IMR-90 (cell line): ENCODE results near the gene RNF130. TPM values are rescaled to one million over a fixed set of nuclear protein-coding genes. Genes with fewer than 3 reads are reported as not detected.
A peak's percentile ranks its signal among the peaks of the same experiment; 100 is the strongest.

Experiments used
- ATAC-seq: fragments of 200-7000 bp; cut with Tn5 transposase; 2 replicates; pipeline ENCODE4 v1.9.1; 2020; ENCODE audit warnings: low read depth, mild to moderate bottlenecking, moderate library complexity
- BruUV-seq: library from RNA; stranded (reverse); fragments of 400-500 nt; replicated peaks from 2 replicates; lab custom pipeline; 2021; lab: Mats Ljungman, UMichigan
- CTCF ChIA-PET: fragments of 300-600 bp; formaldehyde crosslinking; extraction: SDS; loops from one replicate; lab custom pipeline; 2021; ENCODE audit warnings: antibody characterized with exemption; lab: Yijun Ruan, JAX
- POLR2A ChIA-PET: fragments of 300-600 bp; sonication (Branson Sonifier 250); formaldehyde crosslinking; loops from one replicate; lab custom pipeline; 2022; ENCODE audit warnings: antibody characterized with exemption; ENCODE audit not compliant: unreplicated experiment; lab: Charles Lee
- DNase-seq: peaks from one replicate; pipeline ENCODE4 v3.0.0; 2013
- H2AFZ ChIP-seq: replicated peaks from 2 replicates; pipeline ENCODE3; 2013; ENCODE audit warnings: low read length, mild to moderate bottlenecking; ENCODE audit not compliant: poor library complexity
- H2AK5ac ChIP-seq: 2 replicates; pipeline ENCODE4 v1.6.1; 2013; ENCODE audit warnings: low read depth, low read length, inconsistent platforms
- H2AK9ac ChIP-seq: replicated peaks from 2 replicates; pipeline ENCODE3; 2013; ENCODE audit warnings: mild to moderate bottlenecking, low read depth, low read length, moderate library complexity; ENCODE audit not compliant: poor library complexity
- H2BK120ac ChIP-seq: 2 replicates; pipeline ENCODE4 v1.6.1; 2013; ENCODE audit warnings: low read depth, low read length, inconsistent platforms
- H2BK15ac ChIP-seq: 3 replicates; pipeline ENCODE4 v1.6.1; 2013; ENCODE audit warnings: low read depth, low read length, inconsistent platforms
- H2BK20ac ChIP-seq: 2 replicates; pipeline ENCODE4 v1.6.1; 2013; ENCODE audit warnings: low read depth, mild to moderate bottlenecking, inconsistent platforms, low read length, moderate library complexity
- H2BK5ac ChIP-seq: 2 replicates; pipeline ENCODE4 v1.6.1; 2013; ENCODE audit warnings: mild to moderate bottlenecking, low read depth, low read length, inconsistent platforms; ENCODE audit not compliant: poor library complexity, severe bottlenecking
- H3K14ac ChIP-seq: replicated peaks from 2 replicates; pipeline ENCODE4 v1.6.1; 2013; ENCODE audit warnings: low read depth, low read length, inconsistent platforms
- H3K18ac ChIP-seq: 2 replicates; pipeline ENCODE4 v1.6.1; 2013; ENCODE audit warnings: low read depth, low read length, control low read depth
- H3K23ac ChIP-seq: 2 replicates; pipeline ENCODE4 v1.6.1; 2013; ENCODE audit warnings: low read depth, low read length, inconsistent platforms
- H3K27ac ChIP-seq: 2 replicates; pipeline ENCODE4 v1.5.1; 2013; ENCODE audit warnings: mild to moderate bottlenecking, control low read depth, low read length; ENCODE audit not compliant: insufficient read depth
- H3K27me3 ChIP-seq: 2 replicates; pipeline ENCODE4 v1.6.1; 2013; ENCODE audit warnings: low read length; ENCODE audit not compliant: control insufficient read depth, insufficient read depth
- H3K36me3 ChIP-seq: 2 replicates; pipeline ENCODE4 v1.6.1; 2013; ENCODE audit warnings: low read length, mixed read lengths; ENCODE audit not compliant: control insufficient read depth, insufficient read depth
- H3K4ac ChIP-seq: 2 replicates; pipeline ENCODE4 v1.6.1; 2013; ENCODE audit warnings: low read depth, low read length, inconsistent platforms
- H3K4me1 ChIP-seq: 2 replicates; pipeline ENCODE4 v1.6.1; 2013; ENCODE audit warnings: low read length, mixed read lengths; ENCODE audit not compliant: control insufficient read depth, insufficient read depth
- H3K4me2 ChIP-seq: 2 replicates; pipeline ENCODE4 v1.6.1; 2013; ENCODE audit warnings: low read depth, mild to moderate bottlenecking, control low read depth, low read length, moderate library complexity
- H3K4me3 ChIP-seq: 2 replicates; pipeline ENCODE4 v1.5.1; 2013; ENCODE audit warnings: low read depth, mild to moderate bottlenecking, control low read depth, low read length, moderate library complexity; ENCODE audit not compliant: insufficient read depth
- H3K56ac ChIP-seq: 2 replicates; pipeline ENCODE4 v1.6.1; 2013; ENCODE audit warnings: low read length, inconsistent platforms; ENCODE audit not compliant: insufficient read depth; ENCODE audit errors: extremely low read depth
- H3K79me1 ChIP-seq, 2 experiments: 2 replicates each; pipeline ENCODE4 v1.6.1; 2013; ENCODE audit warnings: low read length in 2 of 2, inconsistent platforms in 1 of 2, low read depth in 1 of 2
- H3K9ac ChIP-seq: 2 replicates; pipeline ENCODE4 v1.6.1; 2013; ENCODE audit warnings: low read depth, low read length, control low read depth
- H3K9me1 ChIP-seq: 2 replicates; pipeline ENCODE4 v1.6.1; 2013; ENCODE audit warnings: low read length, inconsistent platforms; ENCODE audit not compliant: insufficient read depth
- H3K9me3 ChIP-seq: 2 replicates; pipeline ENCODE4 v1.6.1; 2013; ENCODE audit warnings: low read length; ENCODE audit not compliant: control insufficient read depth, insufficient read depth
- H4K20me1 ChIP-seq: 2 replicates; pipeline ENCODE4 v1.6.1; 2013; ENCODE audit warnings: low read length, inconsistent platforms; ENCODE audit not compliant: insufficient read depth
- H4K5ac ChIP-seq: 2 replicates; pipeline ENCODE4 v1.6.1; 2013; ENCODE audit warnings: mild to moderate bottlenecking, low read depth, low read length, control low read depth
- H4K8ac ChIP-seq, 2 experiments: 2 replicates each; pipeline ENCODE4 v1.6.1; 2013; ENCODE audit warnings: low read depth in 2 of 2, low read length in 2 of 2, control low read depth in 1 of 2, inconsistent platforms in 1 of 2
- H4K91ac ChIP-seq: 2 replicates; pipeline ENCODE4 v1.6.1; 2013; ENCODE audit warnings: low read depth, low read length, inconsistent platforms; ENCODE audit not compliant: insufficient read depth
- BHLHE40 ChIP-seq: fragments of 150-350 bp; IDR thresholded peaks from 2 replicates; pipeline ENCODE4 v1.6.1; 2016; ENCODE audit warnings: mild to moderate bottlenecking, low read depth, low read length
- CEBPB ChIP-seq: IDR thresholded peaks from 2 replicates; pipeline ENCODE4 v1.6.1; 2012; ENCODE audit warnings: low read depth, low read length, improper control_type of control experiment
- CHD1 ChIP-seq: IDR thresholded peaks from 2 replicates; pipeline ENCODE4 v1.6.1; 2012; ENCODE audit warnings: low read depth, low read length, improper control_type of control experiment
- MAFK ChIP-seq: IDR thresholded peaks from 2 replicates; pipeline ENCODE4 v1.6.1; 2012; ENCODE audit warnings: low read depth, low read length, improper control_type of control experiment
- MXI1 ChIP-seq: IDR thresholded peaks from 2 replicates; pipeline ENCODE4 v1.6.1; 2012; ENCODE audit warnings: low read depth, mild to moderate bottlenecking, low read length, moderate library complexity, borderline replicate concordance
- NFE2L2 ChIP-seq: fragments of 150-350 bp; IDR thresholded peaks from 2 replicates; pipeline ENCODE4 v1.6.1; 2016; ENCODE audit warnings: low read depth, mild to moderate bottlenecking, low read length
- POLR2A ChIP-seq: IDR thresholded peaks from 2 replicates; pipeline ENCODE4 v1.6.1; 2012; ENCODE audit warnings: mild to moderate bottlenecking, low read depth, low read length
- RAD21 ChIP-seq: IDR thresholded peaks from 2 replicates; pipeline ENCODE4 v1.6.1; 2012; ENCODE audit warnings: low read length, improper control_type of control experiment
- RCOR1 ChIP-seq: IDR thresholded peaks from 2 replicates; pipeline ENCODE4 v1.6.1; 2012; ENCODE audit warnings: mild to moderate bottlenecking, low read length, improper control_type of control experiment; ENCODE audit not compliant: insufficient replicate concordance
- RFX5 ChIP-seq: IDR thresholded peaks from 2 replicates; pipeline ENCODE4 v1.8.0; 2012; ENCODE audit warnings: low read depth, mild to moderate bottlenecking, low read length, moderate library complexity
- USF2 ChIP-seq: fragments of 150-350 bp; IDR thresholded peaks from 2 replicates; pipeline ENCODE4 v1.6.1; 2017; ENCODE audit warnings: mild to moderate bottlenecking, antibody characterized with exemption, low read length, low read depth
- WGBS, 2 experiments: methylation state at CpG; one replicate each; pipeline versions ENCODE4 v1.1.5 to v1.1.7; 2013; ENCODE audit warnings: missing lambda C conversion rate in 2 of 2; ENCODE audit not compliant: insufficient read length in 1 of 2; ENCODE audit errors: extremely low coverage in 2 of 2; 5-methylcytosine and 5-hydroxymethylcytosine counted together
- dilution Hi-C: fragments of 300-500 bp; cut with HindIII; formaldehyde crosslinking; loops from one replicate; pipeline ENCODE4 v1.14.3; 2018; ENCODE audit warnings: low sequenced_read_pairs; ENCODE audit not compliant: unreplicated experiment
- in situ Hi-C: fragments of 300-500 bp; cut with MboI; formaldehyde crosslinking; loops from 3 replicates; pipeline ENCODE4 v1.14.3; 2019; ENCODE audit warnings: low sequenced_read_pairs, inconsistent platforms, mixed read lengths
- intact Hi-C: fragments of 100-400 bp; cut with micrococcal nuclease; formaldehyde crosslinking; loops from 2 replicates; pipeline ENCODE4 v1.10.0; 2022
- polyA plus RNA-seq, 3 experiments: library from polyadenylated mRNA; depleted of rRNA; stranded (reverse); fragments of >200 nt; gene quantifications; 2 replicates each; pipeline ENCODE4 v1.2.3, GENCODE V29; 2012; ENCODE audit warnings: low replicate concordance in 1 of 3
- total RNA-seq: library from RNA; depleted of rRNA; stranded (reverse); fragments of >200 nt; gene quantifications from 2 replicates; pipeline ENCODE4 v1.2.3, GENCODE V29; 2012
- TF ChIP-seq, protein P1 (sequence below): fragments of 150-350 bp; IDR thresholded peaks from 2 replicates; pipeline ENCODE4 v1.6.1; 2016; ENCODE audit warnings: low read depth, mild to moderate bottlenecking, low read length, moderate library complexity, borderline replicate concordance

The RNF130 gene
- total and polyA plus RNA-seq, 2 of the 4 experiments (the other 2 are of a cell fraction) = 12.9 to 21.7 TPM

- ChIA-PET POLR2A (no interaction called here), CTCF (no interaction called here)
- Histone ChIP-seq H3K9ac (no peak overlapping the region), H2BK15ac (no peak overlapping the region), H3K9me3 (peaks cover 3% of the 10 kb centered on the region; the same call in 1 of the 2 replicates), H3K4me2 (no peak overlapping the region), H4K91ac (no peak overlapping the region), H2AK9ac (no peak overlapping the region), H3K4me1 (peaks cover 8% of the 10 kb centered on the region), H2BK20ac (no peak overlapping the region), H3K79me1 (peaks cover 13 to 17% of the 10 kb centered on the region in 2 experiments), H3K56ac (no peak overlapping the region), H4K5ac (no peak overlapping the region), H3K4ac (no peak overlapping the region), H3K18ac (no peak overlapping the region), H3K36me3 (no peaks in the 10 kb centered on the region), H2BK5ac (no peak overlapping the region), H3K27ac (no peak overlapping the region), H4K20me1 (peaks cover 10% of the 10 kb centered on the region; the same call in 1 of the 2 replicates), H2AK5ac (no peak overlapping the region), H3K14ac (no peak overlapping the region), H2BK120ac (no peak overlapping the region), H3K23ac (no peak overlapping the region), H4K8ac (no peak overlapping the region), H3K27me3 (peaks cover 7% of the 10 kb centered on the region; the same call in 1 of the 2 replicates), H3K9me1 (peaks cover 5% of the 10 kb centered on the region; the same call in 1 of the 2 replicates), H2AFZ (no peak overlapping the region), H3K4me3 (no peak overlapping the region)
- DNase-seq (peak; percentile 49), ATAC-seq (no peak)
- BruUV-seq = no TSS peak
- TF ChIP-seq MAFK (no peak), MXI1 (no peak), RCOR1 (no peak), CHD1 (no peak), CEBPB (no peak), USF2 (no peak), RFX5 (no peak), BHLHE40 (no peak), RAD21 (no peak), POLR2A (no peak), NFE2L2 (no peak)
- TF ChIP-seq, protein P1, sequence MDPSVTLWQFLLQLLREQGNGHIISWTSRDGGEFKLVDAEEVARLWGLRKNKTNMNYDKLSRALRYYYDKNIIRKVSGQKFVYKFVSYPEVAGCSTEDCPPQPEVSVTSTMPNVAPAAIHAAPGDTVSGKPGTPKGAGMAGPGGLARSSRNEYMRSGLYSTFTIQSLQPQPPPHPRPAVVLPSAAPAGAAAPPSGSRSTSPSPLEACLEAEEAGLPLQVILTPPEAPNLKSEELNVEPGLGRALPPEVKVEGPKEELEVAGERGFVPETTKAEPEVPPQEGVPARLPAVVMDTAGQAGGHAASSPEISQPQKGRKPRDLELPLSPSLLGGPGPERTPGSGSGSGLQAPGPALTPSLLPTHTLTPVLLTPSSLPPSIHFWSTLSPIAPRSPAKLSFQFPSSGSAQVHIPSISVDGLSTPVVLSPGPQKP = no peak
- dilution Hi-C loops (no loop called here), in situ Hi-C loops (no loop called here), intact Hi-C loops (loop anchor here (5.0 kb wide), 1 partner anchor 167 kb away; the partner anchor contains the start of gene TBC1D9B)
- no CpG with 5 or more reads among the region's 4 CpGs for WGBS, 2 experiments
Measured at GRCh38 chr5:180074462-180074861, 2.9 kb upstream of the RNF130 start.
